COLO829 (cell line): ENCODE data around the gene CENPC.
"Not testable (repeated sequence)": the region's sequence is repeated elsewhere in the genome, so short reads cannot be mapped to it uniquely, and the experiment has no call there.

Experiments used
- DNase-seq: peaks from one replicate; pipeline ENCODE4 v3.0.0; 2012; ENCODE audit warnings: low spot score

Gene CENPC

GRCh38 chr4:67470871-67471270 is 74.4 kb downstream of the CENPC start:
- DNase-seq, result no peak

- DNase-seq, result no peak
These were observed 76.5 kb downstream of the CENPC start for GRCh38 chr4:67468830-67469229.

- no peak for DNase-seq
These were observed 78.6 kb downstream of the CENPC start for GRCh38 chr4:67466751-67467150.

- no peak for DNase-seq
These were observed 79.6 kb downstream of the CENPC start for GRCh38 chr4:67465763-67466052.

- no peak for DNase-seq
These were observed 80.1 kb downstream of the CENPC start for GRCh38 chr4:67465032-67465762.

GRCh38 chr4:67460574-67460973 is 84.7 kb downstream of the CENPC start:
- DNase-seq, result no peak

- DNase-seq, result no peak
These were observed 86.1 kb downstream of the CENPC start for GRCh38 chr4:67459164-67459563.

- no peak for DNase-seq
These were observed 88.6 kb downstream of the CENPC start for GRCh38 chr4:67456577-67457196.

GRCh38 chr4:67452846-67453205 is 92.5 kb downstream of the CENPC start:
- not testable (repeated sequence) for DNase-seq

GRCh38 chr4:67452100-67452845 is 93.0 kb downstream of the CENPC start:
- DNase-seq, result no peak

GRCh38 chr4:67451464-67451863 is 93.8 kb downstream of the CENPC start:
- no peak for DNase-seq

- DNase-seq, result no peak
These were observed 96.7 kb downstream of the CENPC start for GRCh38 chr4:67448621-67449020.

GRCh38 chr4:67447873-67448272 is 97.4 kb downstream of the CENPC start:
- no peak for DNase-seq

GRCh38 chr4:67446811-67447210 is 98.5 kb downstream of the CENPC start:
- DNase-seq, result no peak

GRCh38 chr4:67445881-67446280 is 99.4 kb downstream of the CENPC start:
- DNase-seq, result not testable (repeated sequence)

GRCh38 chr4:67438975-67439374 is 106.3 kb downstream of the CENPC start:
- no peak for DNase-seq

- DNase-seq, result peak; percentile 37
These were observed 107.2 kb downstream of the CENPC start for GRCh38 chr4:67437974-67438713.

- no peak for DNase-seq
These were observed 108.6 kb downstream of the CENPC start for GRCh38 chr4:67436742-67437141.

- no peak for DNase-seq
These were observed 114.3 kb downstream of the CENPC start for GRCh38 chr4:67430989-67431388.

- DNase-seq, result no peak
These were observed 116.5 kb downstream of the CENPC start for GRCh38 chr4:67428819-67429218.
